Hematopoietic multipotent progenitor cell treated with erythropoietin and hydrocortisone succinate and interleukin-3 and kit ligand, for 17 days (in vitro differentiated cells): ENCODE data around the gene FLNA.
A peak's percentile ranks its signal among the peaks of the same experiment; 100 is the strongest.

Source experiments
- DNase-seq: peaks from one replicate; pipeline ENCODE4 v3.0.0-alpha.2; 2015; ENCODE audit warnings: low spot score

FLNA gene

DNA sequence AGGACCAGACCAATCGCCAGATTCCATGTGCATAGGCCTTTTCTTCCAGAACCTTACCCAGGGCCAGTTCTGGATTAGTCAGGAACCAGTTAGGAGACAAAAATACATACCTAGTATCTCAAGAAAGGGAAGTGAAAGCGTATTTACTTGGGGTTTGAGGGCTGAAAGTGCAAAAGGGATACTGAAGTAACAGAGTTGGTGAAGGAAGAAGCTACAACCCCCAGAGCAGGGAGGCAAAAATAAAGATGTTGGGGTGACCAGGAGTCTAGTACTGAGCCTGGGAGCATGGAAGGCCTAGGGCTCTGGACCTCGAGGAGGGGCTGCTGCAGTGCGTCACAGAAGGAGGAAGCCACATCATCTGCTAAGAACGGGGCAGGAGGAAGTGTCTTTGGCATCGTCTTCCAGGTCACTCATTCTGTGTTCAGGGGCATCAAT, 40.6 kb downstream of the FLNA start:
- DNase-seq, result no peak

DNA sequence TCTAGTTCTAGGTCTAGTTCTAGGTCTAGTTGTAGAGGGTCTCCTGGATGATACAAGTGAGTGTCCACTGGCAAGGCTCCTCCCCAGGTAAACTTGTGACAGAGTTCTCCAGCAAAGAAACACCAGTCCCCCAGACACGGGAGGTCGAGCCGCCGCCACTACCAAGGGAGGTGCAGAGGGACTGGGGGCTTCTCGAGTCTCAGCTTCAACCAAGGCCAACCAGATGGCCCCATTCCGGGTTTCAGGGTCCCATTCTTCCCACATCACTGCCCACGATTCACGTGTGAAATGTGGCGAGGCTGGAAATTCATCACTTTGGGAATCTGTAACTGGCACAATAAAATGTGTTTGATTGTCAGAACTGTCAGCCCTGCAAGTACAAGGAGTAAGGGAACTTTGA, 41.3 kb downstream of the FLNA start:
- no peak for DNase-seq

DNA sequence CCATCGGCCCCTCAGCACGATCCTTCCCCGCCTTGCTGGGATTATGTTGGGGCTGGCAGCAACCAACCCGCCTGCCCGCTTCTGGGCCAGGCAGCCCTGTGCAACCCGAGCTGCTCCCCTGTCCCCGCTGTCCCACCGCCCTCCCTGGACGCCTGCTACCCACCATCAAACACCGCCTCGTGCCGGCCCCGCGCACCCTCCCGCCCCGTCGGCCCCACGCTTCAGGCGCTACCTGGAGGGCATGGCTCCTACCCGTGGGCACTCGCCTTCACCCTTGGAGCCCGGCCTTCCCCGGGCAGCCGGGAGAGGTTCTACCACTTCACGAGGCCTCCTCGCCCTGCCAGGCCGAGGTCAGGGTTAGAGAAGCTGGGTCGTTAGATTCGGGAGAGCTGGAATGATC, 41.9 kb downstream of the FLNA start:
- DNase-seq, result no peak

DNA sequence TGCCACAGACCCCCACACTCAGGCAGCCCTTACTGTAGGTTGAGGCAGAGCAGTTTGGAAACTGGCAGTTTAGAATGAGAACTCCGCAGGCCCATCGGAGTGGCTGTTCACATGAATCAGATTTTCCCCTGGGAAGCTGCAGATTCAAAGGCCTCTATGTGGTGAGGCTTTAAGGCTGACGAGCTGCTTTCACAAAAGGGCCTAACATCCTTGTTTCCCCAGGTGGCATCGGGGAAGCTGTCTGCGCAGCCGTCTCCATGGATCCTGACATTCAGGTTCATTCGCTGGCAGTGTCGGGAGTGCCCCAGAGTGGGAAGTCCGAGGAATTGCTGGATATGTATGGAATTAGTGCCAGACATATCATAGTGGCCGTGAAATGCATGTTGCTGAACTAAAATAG, 45.1 kb downstream of the FLNA start:
- no peak for DNase-seq

DNA sequence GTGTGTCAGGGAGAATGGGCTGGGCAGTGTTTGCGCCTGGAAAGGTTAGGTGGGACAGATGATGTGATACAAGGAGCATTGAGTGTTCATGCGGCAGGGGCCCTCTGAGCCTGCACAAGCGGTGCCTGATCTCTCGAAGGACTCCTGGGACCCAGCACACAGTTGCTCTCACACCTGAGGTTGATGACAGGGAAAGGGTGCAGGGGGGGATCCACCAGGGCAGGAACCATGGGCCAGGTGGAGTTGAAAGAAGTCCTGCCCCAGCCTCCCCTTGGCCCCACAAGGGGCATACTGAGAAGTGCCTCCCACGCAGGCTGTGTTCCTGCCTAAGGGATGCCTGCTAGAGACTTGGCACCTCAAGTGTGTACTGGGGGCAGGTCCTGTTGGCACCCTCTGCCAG, 45.8 kb downstream of the FLNA start:
- no peak for DNase-seq

DNA sequence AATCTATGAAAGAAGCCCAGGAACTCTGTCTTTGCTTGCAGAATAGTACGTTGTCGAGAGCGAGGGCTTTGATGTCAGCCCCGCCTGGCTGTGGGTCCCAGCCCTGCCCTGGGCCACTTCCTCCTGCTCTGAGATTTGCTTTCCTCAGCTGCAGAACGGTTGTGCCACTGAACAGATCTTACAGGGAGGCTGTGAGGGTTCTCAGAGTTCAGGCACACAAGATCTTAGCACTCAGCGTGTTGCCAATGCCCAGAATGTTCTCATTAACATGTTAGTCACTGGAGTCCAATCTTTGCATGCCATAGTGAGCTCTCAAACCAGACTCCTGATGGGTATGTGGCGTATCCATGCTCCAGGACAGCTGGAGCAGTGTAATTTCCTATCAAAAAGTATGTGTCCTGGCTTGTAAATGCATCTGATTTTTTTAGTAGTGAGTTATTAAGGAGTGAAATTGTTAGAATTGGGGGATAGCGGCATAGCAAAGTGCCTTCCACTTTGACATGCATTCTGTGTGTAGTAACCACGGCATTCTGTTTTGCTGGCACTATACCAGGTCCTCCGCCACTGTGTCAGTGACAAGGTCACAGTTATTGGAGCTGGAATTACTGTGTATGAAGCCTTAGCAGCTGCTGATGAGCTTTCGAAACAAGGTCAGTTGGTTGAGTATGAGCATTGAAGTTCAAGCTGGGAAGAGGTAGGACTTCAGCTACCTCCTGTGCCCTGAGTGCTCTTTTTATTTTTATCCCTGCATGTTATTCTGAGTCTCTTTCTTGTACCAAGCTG, 47.2 kb downstream of the FLNA start:
- DNase-seq, result no peak

DNA sequence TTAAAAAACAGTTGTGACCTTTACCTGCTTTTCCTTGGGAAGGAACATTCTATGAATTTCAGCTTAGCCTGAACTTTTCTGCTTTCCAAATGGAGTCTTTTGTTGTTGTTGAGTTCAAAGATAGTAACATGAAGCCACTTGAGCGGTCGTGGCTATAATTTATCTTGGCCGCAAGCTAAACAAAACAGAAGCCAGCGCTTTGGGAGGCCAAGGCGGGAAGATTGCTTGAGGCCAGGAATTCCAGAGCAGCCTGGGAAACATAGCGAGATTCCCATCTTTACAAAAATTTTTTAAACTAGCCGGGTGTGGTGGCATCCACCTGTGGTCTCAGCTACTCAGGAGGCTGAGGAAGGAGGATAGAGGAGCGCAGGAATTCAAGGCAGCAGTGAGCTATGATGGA, 48.9 kb downstream of the FLNA start:
- DNase-seq, result no peak

DNA sequence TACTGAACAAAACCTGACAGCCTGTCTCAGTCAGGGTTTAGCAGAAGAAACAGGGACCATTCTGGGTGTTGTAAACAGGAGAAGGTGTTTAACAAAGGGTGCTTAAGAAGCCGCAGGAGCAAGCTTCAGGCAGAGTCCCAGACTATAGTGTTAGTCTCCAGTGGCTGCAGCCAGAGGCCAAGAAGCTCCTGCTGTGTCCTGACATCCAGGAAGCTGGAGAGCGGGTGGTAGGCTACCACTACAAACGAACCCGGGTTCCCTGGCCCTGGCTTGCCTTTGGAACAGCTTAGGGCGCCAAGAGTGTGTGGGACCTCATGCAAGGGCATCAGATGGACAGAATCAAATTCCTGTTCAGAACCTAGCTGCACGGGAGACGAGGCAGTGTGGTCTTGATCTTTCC, 50.9 kb downstream of the FLNA start:
- DNase-seq, result no peak

DNA sequence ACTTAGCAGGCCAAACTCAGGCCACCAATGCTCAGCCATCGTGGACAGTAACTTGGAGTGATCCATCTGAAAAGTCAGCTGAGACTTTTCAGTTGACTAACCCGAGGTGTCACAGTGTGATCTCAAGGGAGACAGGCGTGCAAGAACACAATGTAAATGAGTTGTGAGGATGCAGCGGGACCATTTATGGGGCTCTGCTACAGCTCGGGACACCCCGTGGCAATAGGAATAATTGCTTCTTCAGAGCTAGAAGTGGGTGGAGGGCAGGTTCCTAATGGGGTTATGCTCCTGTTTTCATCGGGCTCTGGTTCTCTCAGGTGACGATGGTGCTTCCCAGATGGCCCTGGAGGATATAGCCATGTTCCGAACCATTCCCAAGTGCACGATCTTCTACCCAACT, 51.5 kb downstream of the FLNA start:
- DNase-seq, result no peak

DNA sequence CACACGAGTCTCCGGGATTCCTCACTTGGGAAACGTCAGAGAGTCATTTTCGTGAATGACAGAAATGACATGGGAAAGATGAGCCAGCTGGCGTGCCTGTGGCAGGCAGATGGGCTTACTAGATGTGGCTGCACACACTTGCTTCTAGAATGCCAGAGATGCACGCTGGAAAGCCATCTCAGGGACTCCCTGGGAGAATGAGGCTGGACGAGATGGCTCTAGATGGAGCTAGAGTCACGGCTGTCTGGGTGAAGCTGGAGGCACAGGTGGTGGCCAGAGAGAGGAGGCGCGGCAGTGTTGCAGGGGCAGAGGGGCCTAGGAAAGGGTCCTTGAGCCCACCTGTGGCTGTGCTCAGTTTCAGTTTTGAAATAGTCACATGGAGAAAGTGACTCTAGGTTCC, 52.8 kb downstream of the FLNA start:
- no peak for DNase-seq

DNA sequence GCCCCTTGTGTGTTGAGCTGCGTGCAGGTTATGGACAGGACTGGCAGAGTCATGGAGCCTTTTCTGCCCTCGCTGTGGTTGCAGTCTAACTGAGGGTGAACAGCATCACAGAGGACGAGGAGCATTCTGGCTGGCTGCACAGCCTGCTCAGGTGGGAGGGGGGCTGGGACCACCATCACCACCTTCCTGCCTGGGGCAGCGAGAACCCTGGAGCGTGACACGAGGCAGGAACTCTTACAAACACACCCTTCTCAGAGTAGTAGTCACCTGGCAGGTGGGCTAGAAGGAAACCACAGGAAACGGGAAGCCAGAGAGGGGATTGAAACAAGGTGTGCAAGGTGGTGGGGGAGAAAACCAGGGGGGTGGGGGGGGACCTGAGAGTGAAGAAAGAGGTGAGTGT, 53.3 kb downstream of the FLNA start:
- no peak for DNase-seq

DNA sequence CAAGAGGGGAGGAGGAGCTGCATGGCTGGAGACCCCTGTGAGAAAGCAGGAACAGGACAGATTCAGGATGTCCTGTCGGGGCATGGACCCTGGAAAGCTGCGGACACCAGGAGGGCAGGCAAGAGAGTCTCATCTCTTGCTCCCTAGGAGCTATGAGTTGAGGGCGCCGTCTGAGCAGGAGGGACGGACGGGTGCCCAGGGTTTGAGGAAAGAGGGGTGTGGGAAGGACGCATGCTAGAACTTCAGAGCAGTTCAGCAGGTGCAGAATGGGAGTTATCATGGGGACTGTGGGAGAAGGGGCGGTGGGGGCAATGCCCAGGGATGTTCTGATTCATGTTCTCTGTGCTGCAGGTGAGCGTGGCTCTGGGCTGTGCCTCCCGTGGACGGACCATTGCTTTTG, 54.0 kb downstream of the FLNA start:
- DNase-seq, result no peak

DNA sequence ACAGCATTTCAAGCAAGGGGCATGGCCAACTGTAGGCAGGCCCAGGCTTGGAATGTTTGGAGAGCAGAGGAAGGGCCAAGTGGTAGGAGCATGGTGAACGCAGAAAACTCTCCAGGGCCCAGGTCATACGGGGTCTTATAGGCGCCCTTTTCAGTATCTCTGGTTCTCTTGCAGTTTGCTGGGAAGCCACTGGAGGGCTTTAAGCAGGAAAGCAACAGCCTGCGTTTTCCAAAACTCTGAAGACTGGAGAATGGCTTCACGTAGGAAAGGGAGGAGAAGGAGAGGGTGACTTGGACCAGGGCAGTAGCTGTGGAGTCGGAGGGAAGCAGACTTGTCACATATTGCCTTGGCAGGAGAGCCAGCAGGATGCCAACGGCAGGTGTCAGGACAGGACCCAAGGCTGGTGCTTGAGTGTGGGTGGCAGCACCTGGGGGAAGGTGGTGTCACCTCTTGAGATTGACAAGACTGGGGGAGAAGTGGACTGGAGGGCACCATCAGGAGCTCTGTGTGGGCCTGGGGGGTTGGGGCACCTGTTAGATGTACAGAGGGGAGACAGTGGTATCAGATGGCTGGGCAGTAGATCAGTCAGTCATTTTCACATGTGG, 56.9 kb downstream of the FLNA start:
- DNase-seq, result no peak

DNA sequence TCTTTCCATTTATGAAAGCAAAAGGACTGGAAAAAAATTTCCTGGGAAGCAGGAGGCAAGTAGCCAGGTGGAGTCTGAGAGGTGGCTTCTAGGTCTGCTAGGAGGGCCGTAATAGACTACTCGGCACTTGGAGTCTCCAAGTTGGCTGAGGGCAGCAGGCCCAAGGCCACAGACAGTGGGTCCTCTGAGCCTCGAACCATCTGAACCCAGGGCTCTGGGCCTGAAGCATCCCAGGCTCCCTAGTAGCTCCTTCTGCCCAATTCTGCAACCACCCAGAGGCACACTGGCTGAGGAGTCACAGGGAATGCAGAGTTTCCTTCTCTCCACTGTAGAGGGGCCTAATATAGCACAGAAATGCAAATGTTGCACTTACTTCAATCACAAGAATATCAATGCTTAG, 59.0 kb downstream of the FLNA start:
- no peak for DNase-seq

DNA sequence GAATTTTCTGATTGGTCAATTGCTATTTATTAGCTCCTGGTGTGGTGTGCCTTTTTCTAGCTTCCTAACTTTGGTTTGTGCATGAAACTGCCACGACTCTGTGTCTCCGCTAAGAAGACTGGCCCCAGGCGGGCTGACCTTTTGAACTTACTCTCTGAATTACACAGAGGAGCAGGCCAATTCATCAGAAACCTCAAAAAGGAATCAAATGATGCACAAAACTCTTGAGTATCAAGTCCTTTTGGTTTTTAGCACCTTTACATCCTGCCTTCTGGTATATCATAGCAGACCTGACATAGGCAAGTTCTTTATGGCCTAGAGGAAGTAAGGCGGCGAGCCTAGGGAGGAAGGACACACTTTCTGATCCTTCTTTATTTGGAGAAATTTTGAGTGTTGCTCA, 61.3 kb downstream of the FLNA start:
- DNase-seq, result no peak

DNA sequence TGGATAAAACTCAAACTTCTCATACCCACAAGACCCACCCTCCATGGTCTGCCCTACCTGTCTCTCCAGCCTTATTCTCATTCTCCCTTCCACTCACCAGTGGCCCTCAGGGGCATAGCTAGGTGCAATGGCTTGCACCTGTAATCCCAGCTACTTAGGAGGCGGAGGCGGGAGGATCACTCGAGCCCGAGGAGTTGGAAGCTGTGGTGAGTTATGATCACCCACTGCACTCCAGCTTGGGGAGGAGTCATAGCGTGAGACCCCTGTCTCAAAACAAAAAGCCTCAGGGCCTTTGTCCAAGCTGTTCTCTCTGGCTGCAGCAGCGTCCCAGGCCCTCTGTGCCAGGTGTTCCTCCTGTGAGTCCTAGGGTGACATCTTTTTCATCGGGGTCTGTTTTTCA, 62.3 kb downstream of the FLNA start:
- DNase-seq, result no peak

DNA sequence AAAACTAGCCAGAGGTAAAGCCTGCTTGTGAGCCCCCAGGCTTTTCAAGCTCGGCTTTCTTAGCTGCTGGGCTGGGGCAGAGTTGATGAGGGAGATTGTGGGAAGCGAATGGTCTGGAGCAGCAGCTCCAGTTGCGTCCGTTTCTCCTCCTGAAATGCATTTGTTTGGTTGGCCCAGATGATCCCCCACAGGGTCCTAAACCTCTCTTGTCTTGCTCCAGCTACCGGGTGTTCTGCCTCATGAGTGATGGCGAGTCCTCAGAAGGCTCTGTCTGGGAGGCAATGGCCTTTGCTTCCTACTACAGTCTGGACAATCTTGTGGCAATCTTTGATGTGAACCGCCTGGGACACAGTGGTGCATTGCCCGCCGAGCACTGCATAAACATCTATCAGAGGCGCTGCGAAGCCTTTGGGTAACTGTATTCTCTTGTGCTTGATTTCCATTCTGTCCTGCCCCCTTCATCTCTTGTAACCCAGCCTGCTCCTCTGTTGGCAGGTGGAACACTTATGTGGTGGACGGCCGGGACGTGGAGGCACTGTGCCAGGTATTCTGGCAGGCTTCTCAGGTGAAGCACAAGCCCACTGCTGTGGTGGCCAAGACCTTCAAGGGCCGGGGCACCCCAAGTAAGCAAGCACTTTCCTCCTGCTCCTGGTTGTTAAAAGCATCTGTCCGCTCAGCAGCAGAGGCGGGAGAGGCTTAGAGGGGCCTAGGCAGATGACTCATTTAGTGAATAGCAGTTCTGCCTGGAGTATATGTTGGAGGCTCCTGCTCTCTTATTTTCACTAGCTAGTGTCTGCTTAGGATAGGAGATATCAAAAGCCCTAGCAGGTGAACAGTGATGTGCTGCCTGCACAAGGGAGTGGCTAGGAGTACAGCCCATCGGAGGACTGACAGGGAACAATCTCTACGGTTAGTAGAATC, 63.6 kb downstream of the FLNA start:
- no peak for DNase-seq

DNA sequence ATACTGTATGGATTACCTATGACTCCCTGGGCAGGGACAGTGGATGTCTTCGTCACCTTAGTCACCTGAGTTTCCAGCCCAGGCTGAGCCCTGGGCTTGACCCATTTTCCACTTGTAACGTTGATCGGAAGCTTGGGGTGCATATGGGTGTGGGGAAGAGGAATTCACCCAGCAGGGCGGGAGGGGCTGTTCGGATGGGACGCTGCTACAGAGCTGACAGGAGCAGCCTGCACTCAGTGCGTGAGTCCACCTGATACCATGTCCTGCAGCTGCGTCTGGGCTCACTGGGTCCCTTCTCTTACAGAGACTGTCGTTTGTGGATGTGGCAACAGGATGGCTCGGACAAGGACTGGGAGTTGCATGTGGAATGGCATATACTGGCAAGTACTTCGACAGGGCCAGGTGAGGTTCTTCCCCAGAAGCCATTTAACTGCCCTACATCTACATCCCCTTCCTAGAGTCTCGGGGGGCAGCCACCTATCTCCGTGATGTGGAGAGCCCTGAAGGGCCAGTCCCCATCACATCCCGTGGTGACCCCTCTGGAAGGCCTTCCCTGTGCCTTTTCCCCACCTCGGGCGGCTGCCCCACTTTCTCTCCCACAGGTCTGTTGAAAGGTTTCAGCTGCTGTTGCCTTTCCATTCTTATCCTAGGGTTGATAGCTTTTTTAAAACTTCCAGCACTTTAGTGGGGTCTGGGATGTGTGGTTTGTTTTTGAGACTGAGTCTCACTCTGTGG, 65.2 kb downstream of the FLNA start:
- DNase-seq, result no peak

DNA sequence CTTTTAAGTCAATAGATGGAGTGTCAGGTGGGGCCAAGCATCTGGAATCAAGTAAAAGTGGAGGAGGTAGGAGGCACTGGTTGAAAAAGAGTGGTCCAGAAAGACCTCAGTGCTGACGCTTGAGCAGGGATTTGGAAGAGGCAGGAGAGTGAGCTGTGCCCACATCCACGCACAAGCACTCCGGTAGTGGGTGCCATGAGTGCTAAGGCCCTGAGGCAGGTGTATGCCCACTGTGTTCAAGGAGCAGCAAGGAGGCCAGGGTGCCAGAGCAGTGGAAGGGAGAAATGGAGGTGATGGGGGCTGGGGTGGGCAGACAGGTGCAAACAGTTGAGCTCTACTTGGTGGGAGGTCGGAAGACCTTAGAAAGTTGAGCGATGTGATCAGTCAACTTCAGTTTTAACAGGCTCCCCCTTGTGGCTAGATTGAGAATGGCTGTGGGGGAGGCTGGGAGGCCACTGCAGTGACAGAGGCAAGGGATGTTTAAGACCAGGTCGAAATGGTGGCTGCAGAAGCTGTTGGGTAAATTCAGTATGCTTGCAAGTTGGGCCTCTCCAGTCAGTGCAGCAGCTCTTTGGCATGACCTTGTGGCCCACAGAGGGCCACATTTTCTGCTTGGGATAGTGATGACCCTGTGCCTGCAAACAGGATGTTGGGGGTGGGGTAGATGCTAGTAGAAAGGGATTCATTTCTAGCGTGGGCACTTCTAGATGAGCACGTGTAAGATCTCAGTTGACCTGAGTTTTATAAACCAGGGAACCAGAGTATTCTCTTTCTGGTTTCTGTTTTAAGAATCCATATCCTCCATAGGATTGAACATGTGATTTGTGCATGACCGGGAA, 66.1 kb downstream of the FLNA start:
- DNase-seq, result peak; percentile 74

DNA sequence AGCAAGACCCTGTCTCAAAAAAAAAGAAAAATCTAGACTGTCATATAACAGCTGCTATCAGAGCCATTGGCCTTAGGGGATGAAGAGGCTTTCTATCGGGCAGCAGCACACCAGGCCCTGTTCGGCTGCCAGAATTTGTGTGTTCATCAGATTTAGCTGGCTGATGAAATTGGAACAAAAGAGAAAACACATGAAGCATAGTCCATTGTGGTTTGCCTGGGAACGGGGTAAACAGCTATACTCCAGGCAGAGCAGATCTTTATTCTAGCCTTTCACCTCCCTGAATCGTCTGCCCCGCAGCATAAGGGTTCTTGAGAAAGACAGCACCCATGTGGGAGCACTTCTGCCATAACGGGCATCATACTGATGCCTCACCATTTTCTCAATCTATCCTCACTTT, 67.2 kb downstream of the FLNA start:
- DNase-seq, result no peak

DNA sequence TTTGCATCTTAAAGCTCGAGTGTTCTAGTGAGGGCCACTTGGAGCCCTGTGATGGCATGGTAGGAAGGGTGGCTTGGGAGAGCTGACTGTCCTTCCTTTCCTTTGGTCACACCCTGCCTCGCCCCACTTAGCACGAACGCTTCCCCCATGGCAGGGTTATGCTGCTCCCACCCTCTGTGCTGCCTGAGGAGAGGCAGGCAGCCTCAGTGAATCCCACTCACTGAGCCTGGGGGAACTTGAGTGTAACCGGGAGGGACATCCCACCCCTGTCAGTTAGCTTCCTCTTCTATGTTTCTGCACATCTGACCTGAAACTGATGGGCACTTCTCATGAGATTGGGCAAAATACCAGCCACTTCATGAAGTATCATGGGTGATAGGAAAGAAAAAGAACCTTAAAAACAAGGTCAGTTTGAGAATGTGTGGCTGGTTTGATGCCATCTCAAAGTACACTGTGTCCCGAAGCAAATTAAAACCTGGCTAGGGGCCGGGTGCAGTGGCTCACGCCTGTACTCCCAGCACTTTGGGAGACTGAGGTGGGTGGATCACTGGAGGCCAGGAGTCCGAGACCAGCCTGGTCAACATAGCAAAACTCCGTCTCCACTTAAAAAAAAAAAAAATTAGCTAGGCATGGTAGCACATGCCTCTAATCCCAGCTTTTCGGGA, 68.8 kb downstream of the FLNA start:
- no peak for DNase-seq
